Endothelial cell of umbilical vein (primary cell): ENCODE data around the gene C3orf22. TPM values are rescaled to one million over a fixed set of nuclear protein-coding genes. Genes with fewer than 3 reads are reported as not detected.

Experiments
- BruUV-seq: library from RNA; stranded (reverse); fragments of 400-500 nt; replicated peaks from 2 replicates; lab custom pipeline; 2021; lab: Mats Ljungman, UMichigan
- CTCF ChIA-PET: fragments of 300-600, 350-600 bp; sonication (Branson Sonifier 250); formaldehyde crosslinking; loops from one replicate; lab custom pipeline; 2021; ENCODE audit warnings: antibody characterized with exemption, inconsistent platforms; lab: Charles Lee
- POLR2A ChIA-PET: fragments of 300-600, 350-600 bp; sonication (Branson Sonifier 250); formaldehyde crosslinking; loops from one replicate; lab custom pipeline; 2021; ENCODE audit warnings: antibody characterized with exemption, inconsistent platforms; lab: Charles Lee
- DNase-seq: peaks from one replicate; pipeline ENCODE4 v3.0.0-alpha.2; 2011; ENCODE audit warnings: low read depth, low spot score
- FAIRE-seq: peaks from 2 replicates; lab custom pipeline; 2011; peaks lifted over from hg19 to GRCh38; lab: Jason Lieb, UNC
- H2AFZ ChIP-seq: 2 replicates; pipeline ENCODE4 v1.6.0; 2012; ENCODE audit warnings: low read depth, low read length, control low read depth, inconsistent platforms
- H3K27ac ChIP-seq: 2 replicates; pipeline ENCODE4 v1.5.1; 2011; ENCODE audit warnings: low read depth, mild to moderate bottlenecking, control low read depth, low read length, moderate library complexity; ENCODE audit not compliant: insufficient read depth
- H3K27me3 ChIP-seq, 2 experiments: 2 replicates each; pipeline versions ENCODE4 v1.6.0 to v1.6.1; 2011; ENCODE audit warnings: low read length in 2 of 2, mixed read lengths in 1 of 2; ENCODE audit not compliant: control insufficient read depth in 2 of 2, insufficient read depth in 2 of 2
- H3K36me3 ChIP-seq, 2 experiments: 2 replicates in 1 of 2; 3 replicates in 1 of 2; pipeline ENCODE4 v1.5.1; 2011; ENCODE audit warnings: low read length in 2 of 2, mild to moderate bottlenecking in 1 of 2, moderate library complexity in 1 of 2; ENCODE audit not compliant: control insufficient read depth in 2 of 2, insufficient read depth in 2 of 2; ENCODE audit errors: extremely low read depth in 1 of 2
- H3K4me1 ChIP-seq: 3 replicates; pipeline ENCODE4 v1.5.1; 2011; ENCODE audit warnings: mild to moderate bottlenecking, low read length; ENCODE audit not compliant: control insufficient read depth, insufficient read depth; ENCODE audit errors: extremely low read depth
- H3K4me2 ChIP-seq: 2 replicates; pipeline ENCODE4 v1.6.1; 2011; ENCODE audit warnings: low read length, control low read depth, mixed read lengths; ENCODE audit not compliant: insufficient read depth
- H3K4me3 ChIP-seq, 3 experiments: fragments of 200-600 bp in 1 of 3; sonication (generic), shearing (Covaris generic) in 1 of 3; replicated peaks in 1 of 3; 2 replicates each; pipeline ENCODE4 v1.5.1; 2011 to 2016; ENCODE audit warnings: control low read depth in 3 of 3, low read length in 3 of 3, mild to moderate bottlenecking in 2 of 3, inconsistent platforms in 1 of 3, low read depth in 1 of 3, moderate library complexity in 1 of 3; ENCODE audit not compliant: insufficient read depth in 1 of 3
- H3K79me2 ChIP-seq: 2 replicates; pipeline ENCODE4 v1.6.0; 2012; ENCODE audit warnings: low read length, inconsistent platforms; ENCODE audit not compliant: control insufficient read depth, insufficient read depth
- H3K9ac ChIP-seq: replicated peaks from 2 replicates; pipeline ENCODE3; 2011; ENCODE audit warnings: low read length, control low read depth; ENCODE audit not compliant: insufficient read depth; ENCODE audit errors: extremely low read depth
- H3K9me1 ChIP-seq: replicated peaks from 3 replicates; pipeline ENCODE4 v1.6.0; 2011; ENCODE audit warnings: mild to moderate bottlenecking, low read length; ENCODE audit not compliant: control insufficient read depth, insufficient read depth; ENCODE audit errors: extremely low read depth
- H3K9me3 ChIP-seq: replicated peaks from 2 replicates; pipeline ENCODE4 v1.5.1; 2012; ENCODE audit warnings: low read length, inconsistent platforms; ENCODE audit not compliant: control insufficient read depth, insufficient read depth
- H4K20me1 ChIP-seq: replicated peaks from 2 replicates; pipeline ENCODE3; 2011; ENCODE audit warnings: mild to moderate bottlenecking, low read length; ENCODE audit not compliant: control insufficient read depth, insufficient read depth; ENCODE audit errors: extremely low read depth
- EZH2 ChIP-seq: IDR thresholded peaks from 2 replicates; pipeline ENCODE4 v1.6.1; 2012; ENCODE audit warnings: borderline replicate concordance, low read depth, mild to moderate bottlenecking, moderate library complexity, low read length, inconsistent platforms; ENCODE audit not compliant: severe bottlenecking
- FOS ChIP-seq: IDR thresholded peaks from 2 replicates; pipeline ENCODE4 v1.6.1; 2011; ENCODE audit warnings: mild to moderate bottlenecking, low read length, moderate library complexity, borderline replicate concordance; ENCODE audit not compliant: insufficient read depth
- GATA2 ChIP-seq: IDR thresholded peaks from 2 replicates; pipeline ENCODE4 v1.7.0; 2011; ENCODE audit warnings: low read depth, mild to moderate bottlenecking, moderate library complexity, mixed read lengths, low read length; ENCODE audit not compliant: insufficient read length, insufficient read depth
- JUN ChIP-seq: IDR thresholded peaks from 2 replicates; pipeline ENCODE4 v1.6.1; 2011; ENCODE audit warnings: borderline replicate concordance, low read depth; ENCODE audit not compliant: insufficient read length, insufficient read depth
- MYC ChIP-seq: IDR thresholded peaks from one replicate; pipeline ENCODE4 v1.6.1; 2011; ENCODE audit warnings: mild to moderate bottlenecking, low read depth, low read length
- POLR2A ChIP-seq: IDR thresholded peaks from 2 replicates; pipeline ENCODE4 v1.6.1; 2012; ENCODE audit warnings: low read depth, mild to moderate bottlenecking, control low read depth, low read length
- POLR2AphosphoS5 ChIP-seq: IDR thresholded peaks from 2 replicates; pipeline ENCODE4 v1.6.1; 2012; ENCODE audit warnings: low read depth, mild to moderate bottlenecking, control low read depth, low read length, moderate library complexity; ENCODE audit not compliant: insufficient read depth
- dilution Hi-C: fragments of 300-500 bp; cut with MboI; formaldehyde crosslinking; loops from one replicate; pipeline ENCODE4 v1.15.0; 2019; ENCODE audit warnings: low sequenced_read_pairs; ENCODE audit not compliant: extremely low pct_ligation_motif_present
- intact Hi-C: fragments of 100-400 bp; cut with micrococcal nuclease; formaldehyde crosslinking; loops from one replicate; pipeline ENCODE4 v1.10.0; 2022
- polyA plus RNA-seq, 4 experiments: library from polyadenylated mRNA; depleted of rRNA in 3 of 4; stranded (reverse) in 3 of 4; unstranded in 1 of 4; fragments of >200 nt; gene quantifications; 2 replicates each; pipeline versions ENCODE4 v1.2.1 to v1.2.3, GENCODE V29; 2011 to 2012; ENCODE audit warnings: missing spikeins in 1 of 4
- total RNA-seq: library from RNA; stranded (reverse); gene quantifications from 2 replicates; pipeline ENCODE4 v1.2.3, GENCODE V29; 2021
- TF ChIP-seq, protein P1 (sequence below), 2 donors: IDR thresholded peaks; 1 replicate in 1 of 2; 2 replicates in 1 of 2; pipeline ENCODE4 v1.5.1; 2011; ENCODE audit warnings: low read length in 2 of 2, mild to moderate bottlenecking in 2 of 2, moderate library complexity in 2 of 2, control low read depth in 1 of 2, inconsistent platforms in 1 of 2, low read depth in 1 of 2; ENCODE audit not compliant: insufficient read depth in 1 of 2; ENCODE audit errors: extremely low read depth in 1 of 2
- TF ChIP-seq, protein P2 (sequence below): IDR thresholded peaks from 2 replicates; pipeline ENCODE4 v1.6.1; 2011; ENCODE audit not compliant: insufficient read depth, insufficient read length

Gene C3orf22
- total and polyA plus RNA-seq, 2 donors (not counting 3 experiments of a cell fraction or from before 2014, with no cell fraction given) = not detected

DNA sequence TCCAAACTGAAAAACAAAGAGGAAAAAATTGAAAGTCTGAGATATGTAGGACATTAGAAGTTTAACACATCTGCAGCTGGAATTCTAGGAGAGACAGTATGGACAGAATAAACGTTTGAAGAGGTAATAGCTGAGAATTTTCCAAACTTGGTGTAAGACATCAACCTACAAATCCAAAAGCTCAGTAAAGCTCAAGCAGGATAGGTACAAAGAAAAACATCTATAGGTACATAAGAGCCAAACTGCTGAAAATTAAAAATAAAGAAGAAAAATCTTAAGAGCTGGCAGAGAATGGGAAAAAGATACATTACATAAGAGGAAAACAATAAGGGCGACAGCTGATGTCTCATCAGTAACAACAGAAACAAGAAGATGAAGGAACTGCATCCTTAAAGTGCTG is 22.8 kb upstream of the C3orf22 start:
- Histone ChIP-seq H3K9me1 (no peaks in the 10 kb centered on the region), H3K4me2 (no peak overlapping the region), H3K27ac (no peak overlapping the region), H3K4me3 (no peak overlapping the region), H3K9me3 (no peaks in the 10 kb centered on the region), H3K27me3 (peaks cover 8 to 12% of the 10 kb centered on the region in 2 experiments), H3K36me3 (no peaks in the 10 kb centered on the region), H2AFZ (no peak overlapping the region), H4K20me1 (no peaks in the 10 kb centered on the region), H3K4me1 (no peaks in the 10 kb centered on the region), H3K9ac (no peak overlapping the region), H3K79me2 (no peaks in the 10 kb centered on the region)
- ChIA-PET POLR2A (no interaction called here), CTCF (no interaction called here)
- no peak for FAIRE-seq
- dilution Hi-C loops = no loop called here
- no TSS peak for BruUV-seq
- DNase-seq = no peak
- TF ChIP-seq, protein P1, sequence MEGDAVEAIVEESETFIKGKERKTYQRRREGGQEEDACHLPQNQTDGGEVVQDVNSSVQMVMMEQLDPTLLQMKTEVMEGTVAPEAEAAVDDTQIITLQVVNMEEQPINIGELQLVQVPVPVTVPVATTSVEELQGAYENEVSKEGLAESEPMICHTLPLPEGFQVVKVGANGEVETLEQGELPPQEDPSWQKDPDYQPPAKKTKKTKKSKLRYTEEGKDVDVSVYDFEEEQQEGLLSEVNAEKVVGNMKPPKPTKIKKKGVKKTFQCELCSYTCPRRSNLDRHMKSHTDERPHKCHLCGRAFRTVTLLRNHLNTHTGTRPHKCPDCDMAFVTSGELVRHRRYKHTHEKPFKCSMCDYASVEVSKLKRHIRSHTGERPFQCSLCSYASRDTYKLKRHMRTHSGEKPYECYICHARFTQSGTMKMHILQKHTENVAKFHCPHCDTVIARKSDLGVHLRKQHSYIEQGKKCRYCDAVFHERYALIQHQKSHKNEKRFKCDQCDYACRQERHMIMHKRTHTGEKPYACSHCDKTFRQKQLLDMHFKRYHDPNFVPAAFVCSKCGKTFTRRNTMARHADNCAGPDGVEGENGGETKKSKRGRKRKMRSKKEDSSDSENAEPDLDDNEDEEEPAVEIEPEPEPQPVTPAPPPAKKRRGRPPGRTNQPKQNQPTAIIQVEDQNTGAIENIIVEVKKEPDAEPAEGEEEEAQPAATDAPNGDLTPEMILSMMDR (IDR thresholded peaks at IDR 0.05; ENCODE audit: extremely low read depth in 1 of 2, insufficient read depth in 1 of 2, low read depth in 1 of 2, low read length in 2 of 2) = no peak
- TF ChIP-seq POLR2A = no peak
- no peak for TF ChIP-seq POLR2AphosphoS5
- TF ChIP-seq EZH2 = no peak
- TF ChIP-seq GATA2 = no peak
- TF ChIP-seq, protein P2, sequence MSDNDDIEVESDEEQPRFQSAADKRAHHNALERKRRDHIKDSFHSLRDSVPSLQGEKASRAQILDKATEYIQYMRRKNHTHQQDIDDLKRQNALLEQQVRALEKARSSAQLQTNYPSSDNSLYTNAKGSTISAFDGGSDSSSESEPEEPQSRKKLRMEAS = no peak
- no peak for TF ChIP-seq JUN
- no peak for TF ChIP-seq MYC
- no peak for TF ChIP-seq FOS
- intact Hi-C loops = no loop called here
